HG02642 (cell line): ENCODE measurements around the gene TTBK1.

ENCODE experiments used
- ATAC-seq: cut with Tn5 transposase; IDR thresholded peaks from one replicate; pipeline ENCODE4 v1.9.1; 2021; ENCODE audit warnings: mild to moderate bottlenecking; ENCODE audit not compliant: unreplicated experiment, poor library complexity

Gene TTBK1

DNA sequence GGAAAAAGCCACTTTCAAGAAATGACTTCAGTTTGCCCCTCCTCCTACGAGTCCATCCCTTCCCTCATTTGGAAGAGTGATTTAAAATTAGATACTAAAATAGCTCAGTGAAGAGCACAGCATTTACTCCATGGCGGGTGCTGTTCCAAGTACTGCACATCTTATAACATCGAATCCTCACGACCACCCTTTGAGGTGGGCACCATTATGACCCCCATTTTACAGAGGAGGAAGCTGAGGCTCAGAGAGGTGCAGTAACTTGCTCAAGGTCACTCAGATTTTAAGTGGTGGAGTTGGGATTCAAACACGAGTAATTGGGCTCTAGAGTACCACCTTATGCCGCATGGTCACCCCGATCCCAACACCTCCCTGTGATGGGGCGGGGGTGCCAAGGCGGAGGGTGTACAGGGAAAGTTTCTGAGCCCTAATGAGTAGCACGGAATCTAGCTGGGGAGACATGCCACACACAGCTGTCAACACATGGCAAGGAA is 25.5 kb downstream of the TTBK1 start:
- no peak for ATAC-seq

DNA sequence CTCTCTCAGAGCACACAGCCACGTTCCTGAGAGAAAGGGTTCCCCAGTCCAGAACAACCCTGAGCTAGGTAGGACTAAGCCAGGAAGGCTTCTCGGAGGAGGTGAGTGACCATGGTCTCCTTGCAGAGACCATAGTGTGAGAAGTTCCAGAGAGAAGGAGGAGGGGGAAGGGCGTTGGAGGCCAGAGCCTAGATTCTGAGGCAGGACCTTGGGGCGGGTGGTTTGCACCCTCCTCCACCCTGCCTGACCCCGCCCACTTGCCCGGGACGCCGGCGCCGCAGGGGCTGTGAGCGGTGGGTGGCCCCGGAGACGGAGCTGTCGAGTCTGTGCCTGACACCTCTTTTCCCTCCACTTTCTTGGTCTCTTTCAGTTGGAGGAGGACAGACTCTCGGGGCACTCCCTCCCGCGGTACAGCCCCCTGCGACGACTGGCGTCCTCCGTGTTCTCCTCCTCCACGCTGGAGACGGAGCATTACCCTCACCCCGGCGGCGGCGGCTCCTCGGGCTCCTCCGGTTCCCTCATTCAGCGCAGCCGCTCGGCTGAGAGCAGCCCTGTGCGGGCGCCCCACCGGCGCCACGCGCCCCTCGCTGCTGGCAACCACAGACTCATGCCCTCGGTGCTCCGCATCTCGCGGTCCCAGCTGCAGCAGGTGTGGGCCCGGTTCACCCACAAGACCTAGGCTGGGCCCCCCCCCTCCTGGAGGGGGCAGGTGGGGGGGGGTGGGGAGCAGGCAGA is 26.2 kb downstream of the TTBK1 start:
- no peak for ATAC-seq

DNA sequence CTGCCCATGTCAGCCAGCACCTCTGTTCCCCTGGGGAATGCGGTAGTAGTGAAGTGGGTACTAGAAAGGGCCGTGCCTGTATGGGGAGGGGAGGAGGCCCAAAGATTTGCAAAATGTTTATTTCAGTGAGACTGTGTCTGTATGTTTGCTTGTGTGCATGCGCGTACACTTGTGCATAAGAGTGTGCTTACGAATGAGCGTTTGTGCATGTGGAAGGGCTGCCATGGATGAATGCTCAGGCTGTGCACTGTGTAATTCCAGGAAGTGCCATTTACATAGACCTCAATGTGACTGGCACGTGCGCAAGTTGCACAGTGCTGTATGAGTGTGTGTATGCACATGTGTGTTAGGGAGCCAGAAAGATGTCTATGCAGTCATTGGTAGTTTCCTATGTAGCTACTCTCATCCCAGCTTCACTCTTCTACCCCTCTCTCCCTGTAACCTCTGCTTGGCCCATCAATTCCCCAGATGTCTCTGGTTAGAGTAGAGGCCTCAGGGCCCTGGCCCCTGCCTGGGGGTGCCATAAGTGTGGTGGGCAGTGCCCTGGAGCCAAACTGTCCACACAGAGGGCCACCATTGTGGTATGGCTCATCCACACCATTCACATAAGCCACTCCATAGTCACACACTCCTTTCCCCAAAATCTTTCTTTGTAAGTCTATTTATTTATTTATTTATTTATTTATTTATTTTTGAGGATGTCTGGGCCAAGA is 28.0 kb downstream of the TTBK1 start:
- ATAC-seq = no peak

DNA sequence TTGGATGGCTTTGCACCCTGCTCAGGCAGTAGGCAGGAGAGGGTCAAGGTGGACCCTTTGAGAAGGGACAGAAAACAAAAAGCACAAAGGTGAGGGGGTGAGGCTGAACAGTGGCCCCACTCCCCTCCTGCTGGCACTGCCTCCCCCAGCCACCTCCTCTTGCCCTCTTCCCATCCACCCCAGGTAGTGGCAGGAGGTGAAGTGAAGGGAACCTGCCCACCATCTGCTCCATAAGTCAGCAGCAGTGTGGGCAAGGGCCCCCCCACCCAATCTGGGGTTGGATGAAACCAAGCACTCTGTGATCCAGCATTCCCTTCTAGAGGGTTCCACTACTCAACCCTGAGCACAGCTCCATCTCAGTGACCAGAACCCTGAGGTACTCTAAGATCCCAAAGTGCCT is 28.7 kb downstream of the TTBK1 start:
- no peak for ATAC-seq

DNA sequence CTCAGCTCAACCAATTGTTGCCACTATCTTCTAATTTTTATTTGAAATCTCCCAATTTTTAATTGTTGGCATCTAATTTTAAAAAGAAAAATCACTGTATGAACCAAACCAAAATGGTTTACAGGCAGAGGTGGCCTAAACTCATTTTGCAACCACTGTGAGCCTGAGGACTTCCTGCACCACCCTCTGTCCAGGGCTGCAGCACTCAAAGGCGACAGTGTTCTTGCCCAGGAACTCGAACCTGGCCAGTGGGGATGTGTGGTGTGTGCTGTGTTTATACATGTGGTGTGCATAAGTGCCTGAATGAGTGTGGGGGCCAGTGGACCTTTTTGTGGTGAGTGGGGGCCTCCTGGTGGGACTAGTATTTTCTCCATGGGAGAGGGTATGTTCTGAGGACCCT is 30.4 kb downstream of the TTBK1 start:
- no peak for ATAC-seq

DNA sequence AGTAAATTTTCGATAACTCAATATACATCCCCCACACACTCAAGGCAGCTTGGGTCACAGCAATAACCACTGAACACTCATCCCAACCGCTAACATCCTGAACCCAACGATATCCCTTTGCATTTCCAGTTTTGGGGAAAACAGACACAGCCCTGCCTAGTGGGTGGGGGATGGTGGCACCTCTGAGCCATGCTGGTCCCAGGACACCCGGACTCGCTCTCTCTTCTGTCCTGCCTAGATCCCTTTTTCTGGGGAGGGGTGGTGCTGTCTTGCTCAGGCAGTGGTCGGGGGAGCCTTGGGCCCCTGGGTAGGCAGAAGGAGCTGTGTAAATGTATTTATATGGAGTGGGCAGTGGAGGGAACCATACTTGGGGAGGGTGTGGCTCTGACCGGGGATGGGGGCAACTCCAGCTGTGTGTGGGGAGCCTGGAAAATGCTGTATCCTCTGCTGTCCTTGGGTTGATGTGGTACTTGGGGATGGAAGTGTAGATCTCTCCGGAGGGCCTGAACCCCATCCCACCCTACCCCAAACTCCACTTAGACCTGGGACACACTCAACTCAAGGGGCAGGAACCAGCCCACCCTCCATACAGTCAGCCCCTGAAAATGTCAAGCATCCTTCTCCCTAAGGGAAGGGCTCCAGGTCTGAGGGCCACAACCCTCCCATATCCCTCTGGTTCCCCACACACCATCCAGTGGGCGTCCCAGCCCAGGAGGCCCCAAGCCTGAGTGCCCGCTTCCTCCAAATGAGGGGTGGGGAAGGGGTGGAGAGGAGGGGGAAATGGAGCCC is 31.0 kb downstream of the TTBK1 start:
- ATAC-seq = no peak

DNA sequence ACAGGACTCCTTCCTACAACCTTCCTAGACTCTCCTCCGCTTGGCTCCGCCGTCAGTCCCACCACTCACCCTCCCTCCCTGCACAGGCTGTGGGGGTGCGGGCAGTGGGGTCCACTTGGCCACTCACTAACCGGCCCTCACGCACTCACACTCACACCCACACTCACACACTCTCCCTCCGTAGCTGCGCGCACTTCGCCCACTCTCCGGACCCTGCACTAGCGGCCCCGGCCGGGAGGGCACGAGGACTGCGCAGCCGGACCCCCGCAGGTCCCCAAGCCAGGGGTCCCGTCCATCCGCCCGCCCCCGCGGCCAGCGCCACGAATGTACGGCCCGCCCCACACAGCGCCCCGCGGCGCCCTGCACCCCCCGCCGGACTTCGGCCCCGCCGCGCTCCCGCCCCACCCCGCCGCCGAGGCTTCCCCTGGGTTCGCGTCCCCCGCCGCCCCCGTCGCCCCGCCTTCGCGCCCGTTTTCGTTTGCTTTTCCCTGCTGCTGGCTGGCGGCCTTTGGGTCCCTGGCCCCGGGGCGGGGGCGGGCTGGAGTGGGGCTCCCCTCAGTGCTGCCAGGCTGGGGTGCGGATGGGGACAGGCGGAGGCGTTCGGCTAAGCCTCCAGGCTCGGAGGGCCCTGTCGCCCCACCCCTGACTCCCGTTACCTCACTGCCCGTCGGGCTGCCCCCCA is 31.8 kb downstream of the TTBK1 start:
- no peak for ATAC-seq

DNA sequence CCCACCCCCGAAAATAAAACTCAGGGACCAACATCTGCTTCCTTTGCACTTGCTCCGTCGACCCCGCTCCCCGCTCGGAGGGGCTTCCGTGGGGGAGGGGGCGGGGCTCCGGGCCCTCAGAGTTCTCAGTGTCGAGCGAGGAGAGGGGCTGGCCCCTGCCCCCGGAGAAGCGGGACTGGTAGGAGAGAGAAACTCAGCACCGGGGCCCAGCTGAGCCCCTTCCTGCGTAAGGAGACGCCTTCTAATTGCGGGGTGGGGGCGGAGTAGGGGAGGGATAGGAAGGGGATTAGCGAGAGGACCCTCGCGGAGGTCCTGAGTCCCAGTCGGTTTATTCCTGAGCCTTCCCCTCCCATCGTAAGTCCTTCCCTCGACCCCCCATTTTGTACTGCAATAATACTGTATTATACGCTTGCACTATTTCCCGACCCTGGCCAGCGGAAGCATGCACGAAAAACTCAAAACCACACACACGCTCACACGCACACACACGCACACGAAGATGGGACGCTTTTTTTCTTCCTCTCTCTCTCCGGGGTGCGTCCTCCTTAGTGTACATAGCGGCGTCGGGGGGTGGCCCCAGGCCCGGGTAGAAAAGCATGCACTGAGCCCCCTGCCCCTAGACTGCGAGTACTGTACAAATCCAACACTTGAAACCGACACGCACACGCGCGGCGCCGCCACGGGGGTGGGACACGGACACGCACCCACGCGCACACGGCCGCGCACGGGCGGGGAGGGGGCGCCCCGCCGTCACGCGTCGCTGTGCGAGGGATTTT is 32.7 kb downstream of the TTBK1 start:
- no peak for ATAC-seq

DNA sequence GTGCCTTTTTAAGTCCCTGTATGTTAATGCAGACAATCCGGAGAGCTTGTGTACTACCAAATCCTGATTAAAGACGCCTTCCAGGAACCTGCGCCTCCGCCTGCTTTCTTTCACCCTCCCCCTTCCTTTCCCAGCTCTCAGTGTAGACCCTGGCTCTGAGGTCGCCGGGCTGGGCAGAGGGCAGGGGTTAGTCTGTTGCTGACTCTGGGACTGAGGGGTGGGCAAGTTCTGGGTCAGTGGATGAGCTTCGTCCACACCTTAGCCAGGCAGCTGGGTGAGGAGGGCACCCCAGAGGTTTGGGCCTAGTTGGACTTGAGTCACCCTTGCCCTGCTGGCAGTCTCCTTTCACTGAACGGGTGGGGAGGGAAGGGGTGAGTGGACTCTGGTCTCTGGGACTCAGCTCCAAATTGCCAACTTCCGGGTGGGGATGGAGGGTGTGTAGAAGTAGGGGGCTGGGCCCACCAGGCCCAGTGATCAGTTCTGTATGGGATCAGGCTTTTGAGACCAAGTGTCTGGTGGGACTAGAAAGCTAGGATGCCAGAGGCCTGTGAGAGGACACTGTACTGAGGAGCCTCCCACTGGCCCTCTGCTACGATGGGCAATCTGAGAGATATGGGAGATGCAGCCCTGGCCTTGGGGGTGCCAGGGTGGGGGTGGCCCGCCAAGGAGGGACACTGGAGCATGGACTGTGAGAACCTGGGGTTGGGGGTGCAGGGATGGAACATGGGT is 33.5 kb downstream of the TTBK1 start:
- ATAC-seq = no peak

DNA sequence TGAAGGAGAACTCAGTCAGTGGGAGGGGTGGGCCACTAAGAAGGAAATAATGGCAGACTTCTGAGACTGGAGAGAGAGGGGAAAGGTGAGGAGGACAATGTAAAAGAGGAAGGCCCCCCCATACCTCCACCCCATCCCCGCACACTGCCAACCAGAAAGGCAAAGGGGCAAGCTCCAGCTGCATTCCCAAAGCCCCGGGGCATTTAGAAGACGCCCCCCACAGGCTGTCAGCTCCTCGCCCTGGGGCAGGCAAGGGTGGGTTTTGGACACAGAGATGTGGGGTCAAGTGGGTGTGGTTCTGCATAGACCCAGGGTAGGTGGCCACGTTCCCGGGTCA is 34.0 kb downstream of the TTBK1 start:
- ATAC-seq = no peak

DNA sequence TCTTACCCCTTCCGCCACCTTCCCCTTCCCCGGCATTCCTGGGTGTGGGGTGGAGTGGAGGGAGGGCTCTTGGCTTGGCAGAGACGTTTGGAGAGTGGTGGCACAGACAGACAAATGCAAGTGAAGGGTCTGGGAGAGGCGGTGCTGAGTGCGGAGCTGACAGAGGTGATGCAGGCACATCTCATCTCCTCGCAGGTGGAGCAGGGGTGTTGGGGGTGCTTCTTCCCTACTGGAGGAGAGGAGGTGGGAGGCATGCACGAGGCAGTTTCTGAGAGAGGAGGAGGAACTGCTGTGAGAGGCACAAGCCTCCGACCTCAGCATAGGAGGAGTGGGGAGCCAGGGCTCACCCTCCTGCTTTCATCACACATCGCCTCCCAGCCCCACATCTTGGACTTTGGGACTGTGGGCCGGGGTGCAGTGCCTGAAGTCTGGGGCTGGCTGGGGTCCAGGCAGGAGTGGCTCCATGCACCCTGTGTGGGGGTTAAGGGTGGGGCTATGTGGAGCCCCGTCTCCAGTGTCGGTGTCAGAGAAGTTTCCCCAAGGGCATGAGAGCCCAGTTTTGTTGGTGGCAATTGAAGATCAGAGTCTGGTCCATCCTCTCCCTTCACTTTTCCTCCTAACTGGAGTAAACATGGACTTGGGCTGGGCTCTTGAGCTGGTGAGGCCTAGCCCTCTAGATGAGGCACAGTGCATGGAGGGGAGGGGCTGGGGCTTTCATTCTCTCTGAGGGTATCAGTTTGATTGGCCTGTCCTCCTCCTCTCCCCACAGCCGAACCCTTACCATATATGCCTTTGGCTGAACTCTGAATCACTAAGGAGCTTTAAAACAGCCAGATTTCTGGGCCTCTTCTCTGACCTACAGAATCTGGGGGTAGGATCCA is 34.6 kb downstream of the TTBK1 start:
- no peak for ATAC-seq

DNA sequence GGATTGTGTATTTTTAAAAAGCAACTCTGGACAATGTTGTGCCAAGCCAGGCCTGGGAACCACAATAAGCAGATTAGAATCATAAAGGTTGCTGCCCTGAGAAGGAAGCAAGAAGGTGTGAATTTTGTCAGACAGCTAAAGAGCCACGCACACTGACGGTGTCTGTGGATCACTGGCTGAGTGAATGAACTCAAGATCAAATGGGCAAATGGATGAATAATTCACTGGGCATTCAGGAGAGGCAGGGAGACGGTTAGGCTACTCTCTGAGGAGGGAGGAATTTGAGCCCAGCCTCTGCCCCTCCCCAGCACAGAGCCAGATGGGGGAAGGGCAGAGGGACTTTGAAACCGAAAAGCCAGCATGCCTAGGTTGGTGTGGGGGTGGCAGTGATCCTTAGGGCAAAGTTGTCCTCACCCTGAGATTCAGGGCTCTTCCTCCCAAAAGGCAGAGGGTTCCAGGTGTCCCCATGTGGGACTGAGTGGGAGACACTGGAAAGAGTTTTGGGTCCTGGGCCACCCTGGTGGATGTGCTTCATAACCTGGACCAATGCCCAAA is 35.3 kb downstream of the TTBK1 start:
- no peak for ATAC-seq

DNA sequence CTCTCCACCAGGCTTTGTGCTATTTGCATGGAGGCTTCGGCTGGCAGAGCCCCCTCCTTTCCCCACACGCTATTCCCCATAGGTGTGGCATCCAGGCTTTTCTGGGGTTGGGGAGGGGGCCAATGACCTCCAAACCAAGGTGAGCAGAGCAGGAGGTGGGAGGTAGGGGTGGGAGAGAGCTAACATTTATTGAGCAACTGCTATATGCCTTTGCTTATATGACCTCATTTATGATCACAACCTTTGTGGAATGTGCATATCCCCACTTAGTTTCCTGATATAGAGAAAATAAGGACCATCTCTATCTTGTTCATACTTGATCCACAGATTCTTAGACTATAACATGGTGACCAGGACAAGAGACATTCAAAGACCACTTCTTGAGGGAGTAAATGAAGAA is 37.0 kb downstream of the TTBK1 start:
- ATAC-seq = no peak

DNA sequence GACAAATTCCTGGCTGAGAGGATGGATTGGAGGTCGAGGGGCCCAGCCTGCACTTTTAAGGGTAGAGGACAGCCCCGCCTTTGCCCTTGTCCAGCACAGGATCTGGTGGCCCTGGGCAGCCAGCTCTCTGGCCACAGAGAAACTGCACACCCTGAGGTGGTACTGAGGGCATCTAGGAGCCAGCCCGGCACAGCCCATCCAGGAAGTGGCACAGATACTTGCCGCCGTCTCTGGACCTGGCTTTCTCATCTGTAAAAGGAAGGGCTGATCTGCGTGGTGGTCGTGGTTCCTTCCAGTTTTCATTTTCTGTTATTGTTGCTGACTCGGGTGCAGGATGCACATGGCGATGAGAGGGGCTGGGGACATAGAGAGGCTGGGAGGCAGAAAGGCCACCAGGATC is 38.8 kb downstream of the TTBK1 start:
- no peak for ATAC-seq

DNA sequence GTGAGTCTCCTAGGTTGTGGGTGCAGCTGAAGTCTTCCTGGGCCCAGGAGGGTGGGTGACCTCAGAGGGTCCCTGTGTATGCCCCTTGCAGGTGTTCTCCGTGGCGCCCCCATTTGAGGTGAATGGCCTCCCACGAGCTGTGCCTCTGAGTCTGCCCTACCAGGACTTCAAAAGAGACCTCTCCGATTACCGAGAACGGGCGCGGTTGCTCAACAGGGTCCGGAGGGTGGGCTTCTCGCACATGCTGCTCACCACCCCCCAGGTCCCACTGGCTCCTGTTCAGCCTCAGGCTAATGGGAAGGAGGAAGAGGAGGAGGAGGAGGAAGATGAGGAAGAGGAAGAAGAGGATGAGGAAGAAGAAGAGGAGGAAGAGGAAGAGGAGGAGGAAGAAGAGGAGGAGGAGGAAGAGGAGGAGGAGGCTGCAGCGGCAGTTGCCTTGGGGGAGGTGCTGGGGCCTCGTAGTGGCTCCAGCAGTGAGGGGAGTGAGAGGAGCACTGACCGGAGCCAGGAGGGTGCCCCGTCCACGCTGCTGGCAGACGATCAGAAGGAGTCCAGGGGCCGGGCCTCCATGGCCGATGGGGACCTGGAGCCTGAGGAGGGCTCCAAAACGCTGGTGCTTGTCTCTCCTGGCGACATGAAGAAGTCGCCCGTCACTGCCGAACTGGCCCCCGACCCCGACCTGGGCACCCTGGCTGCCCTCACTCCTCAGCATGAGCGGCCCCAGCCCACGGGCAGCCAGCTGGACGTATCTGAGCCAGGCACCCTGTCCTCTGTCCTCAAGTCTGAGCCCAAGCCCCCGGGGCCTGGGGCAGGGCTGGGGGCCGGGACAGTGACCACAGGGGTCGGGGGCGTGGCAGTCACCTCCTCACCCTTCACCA is 39.6 kb downstream of the TTBK1 start:
- ATAC-seq = no peak

DNA sequence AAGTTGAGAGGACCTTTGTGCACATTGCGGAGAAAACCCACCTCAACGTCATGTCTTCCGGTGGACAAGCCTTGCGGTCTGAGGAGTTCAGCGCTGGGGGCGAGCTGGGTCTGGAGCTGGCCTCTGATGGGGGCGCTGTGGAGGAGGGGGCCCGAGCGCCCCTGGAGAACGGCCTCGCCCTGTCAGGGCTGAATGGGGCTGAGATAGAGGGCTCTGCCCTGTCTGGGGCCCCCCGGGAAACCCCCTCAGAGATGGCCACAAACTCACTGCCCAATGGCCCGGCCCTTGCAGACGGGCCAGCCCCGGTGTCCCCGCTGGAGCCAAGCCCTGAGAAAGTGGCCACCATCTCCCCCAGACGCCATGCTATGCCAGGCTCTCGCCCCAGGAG is 40.2 kb downstream of the TTBK1 start:
- no peak for ATAC-seq

DNA sequence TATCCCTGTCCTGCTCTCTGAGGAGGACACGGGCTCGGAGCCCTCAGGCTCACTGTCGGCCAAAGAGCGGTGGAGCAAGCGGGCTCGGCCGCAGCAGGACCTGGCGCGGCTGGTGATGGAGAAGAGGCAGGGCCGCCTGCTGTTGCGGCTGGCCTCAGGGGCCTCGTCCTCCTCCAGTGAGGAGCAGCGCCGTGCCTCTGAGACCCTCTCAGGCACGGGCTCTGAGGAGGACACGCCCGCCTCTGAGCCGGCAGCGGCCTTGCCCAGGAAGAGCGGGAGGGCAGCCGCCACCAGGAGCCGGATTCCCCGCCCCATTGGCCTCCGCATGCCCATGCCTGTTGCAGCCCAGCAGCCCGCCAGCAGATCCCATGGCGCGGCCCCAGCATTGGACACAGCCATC is 40.6 kb downstream of the TTBK1 start:
- no peak for ATAC-seq
